HG02642 (cell line): ENCODE data around the gene ATP8B1.
"Not testable (repeated sequence)": the region's sequence is repeated elsewhere in the genome, so short reads cannot be mapped to it uniquely, and the experiment has no call there.

Source experiments
- ATAC-seq: cut with Tn5 transposase; IDR thresholded peaks from one replicate; pipeline ENCODE4 v1.9.1; 2021; ENCODE audit warnings: mild to moderate bottlenecking; ENCODE audit not compliant: unreplicated experiment, poor library complexity

The ATP8B1 gene

DNA sequence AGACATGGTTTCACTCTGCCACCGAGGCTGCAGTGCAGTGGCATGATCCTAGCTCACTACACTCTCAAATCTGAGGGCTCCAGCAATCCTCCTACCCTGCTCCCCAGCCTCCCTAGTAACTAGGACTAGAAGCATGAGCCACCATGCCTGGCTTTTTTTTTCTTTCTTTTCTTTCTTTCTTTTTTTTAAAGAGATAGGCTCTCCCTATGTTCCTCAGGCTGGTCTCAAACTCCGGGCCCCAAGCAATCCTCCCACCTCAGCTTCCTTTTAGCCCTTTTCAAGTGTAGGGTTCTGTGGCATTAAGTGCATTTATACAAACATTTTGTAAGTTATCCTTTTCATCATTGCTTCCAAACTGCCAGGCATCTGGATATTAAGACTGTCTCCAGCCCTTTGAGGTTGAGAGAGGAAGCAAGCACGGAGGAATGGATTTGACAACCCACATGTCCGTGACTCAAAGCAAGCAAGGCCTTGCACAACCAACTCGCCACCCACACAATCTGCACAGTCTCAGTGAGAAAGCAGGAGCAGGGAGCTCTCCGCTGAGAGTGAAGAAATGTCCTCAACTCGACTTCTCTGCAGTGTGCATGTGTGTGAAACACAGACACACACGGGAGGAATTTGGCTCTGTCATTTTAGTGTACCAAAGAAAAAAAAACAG is 65.6 kb downstream of the ATP8B1 start:
- ATAC-seq, result no peak

DNA sequence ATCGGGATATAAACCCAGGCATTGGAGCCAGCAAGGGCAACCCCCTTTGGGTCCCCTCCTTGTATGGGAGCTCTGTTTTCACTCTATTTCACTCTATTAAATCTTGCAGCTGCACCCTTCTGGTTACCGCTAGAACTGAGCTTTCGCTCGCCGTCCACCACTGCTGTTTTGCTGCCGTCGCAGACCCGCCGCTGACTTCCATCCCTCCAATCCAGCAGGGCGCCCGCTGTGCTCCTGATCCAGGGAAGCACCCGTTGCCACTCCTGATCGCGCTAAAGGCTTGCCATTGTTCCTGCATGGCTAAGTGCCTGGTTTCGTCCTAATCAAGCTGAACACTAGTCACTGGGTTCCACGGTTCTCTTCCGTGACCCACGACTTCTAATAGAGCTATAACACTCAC is 68.1 kb downstream of the ATP8B1 start:
- ATAC-seq, result not testable (repeated sequence)

DNA sequence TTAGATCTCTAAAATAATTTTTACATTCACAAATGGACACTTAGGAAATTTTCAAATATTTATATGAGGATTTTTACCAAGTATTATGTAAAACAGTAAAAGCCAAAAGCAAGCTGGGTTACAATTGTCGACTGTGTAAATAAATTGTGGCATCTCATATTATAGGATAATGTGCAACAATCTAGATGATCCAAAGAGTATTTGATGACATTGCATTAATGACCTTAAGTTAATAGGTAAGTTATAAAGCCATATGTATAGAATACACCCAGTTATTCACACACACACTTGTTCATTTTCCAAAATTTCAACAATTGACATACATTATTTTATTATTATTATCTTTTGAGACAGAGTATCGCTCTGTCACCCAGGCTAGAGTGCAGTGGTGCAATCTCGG is 69.3 kb downstream of the ATP8B1 start:
- ATAC-seq, result no peak

DNA sequence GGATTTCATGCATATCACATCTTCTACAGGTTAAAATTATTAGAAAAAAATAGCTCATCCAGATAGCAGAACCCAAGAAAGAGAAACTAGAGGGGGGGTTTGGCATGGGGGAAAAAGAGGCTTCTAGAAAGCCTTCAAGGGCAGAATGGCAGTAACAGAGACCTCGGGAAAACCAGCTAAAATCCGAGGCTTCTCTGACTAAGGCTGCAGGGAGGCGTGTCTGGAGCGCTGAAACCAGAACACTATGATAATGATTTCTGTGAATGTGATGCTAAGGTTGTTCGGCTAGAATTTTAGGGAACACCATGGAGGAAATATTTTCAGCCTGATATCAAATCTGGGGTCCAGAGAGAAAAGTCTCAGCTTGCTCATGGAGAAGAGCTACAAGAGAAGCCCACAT is 73.0 kb downstream of the ATP8B1 start:
- no peak for ATAC-seq

DNA sequence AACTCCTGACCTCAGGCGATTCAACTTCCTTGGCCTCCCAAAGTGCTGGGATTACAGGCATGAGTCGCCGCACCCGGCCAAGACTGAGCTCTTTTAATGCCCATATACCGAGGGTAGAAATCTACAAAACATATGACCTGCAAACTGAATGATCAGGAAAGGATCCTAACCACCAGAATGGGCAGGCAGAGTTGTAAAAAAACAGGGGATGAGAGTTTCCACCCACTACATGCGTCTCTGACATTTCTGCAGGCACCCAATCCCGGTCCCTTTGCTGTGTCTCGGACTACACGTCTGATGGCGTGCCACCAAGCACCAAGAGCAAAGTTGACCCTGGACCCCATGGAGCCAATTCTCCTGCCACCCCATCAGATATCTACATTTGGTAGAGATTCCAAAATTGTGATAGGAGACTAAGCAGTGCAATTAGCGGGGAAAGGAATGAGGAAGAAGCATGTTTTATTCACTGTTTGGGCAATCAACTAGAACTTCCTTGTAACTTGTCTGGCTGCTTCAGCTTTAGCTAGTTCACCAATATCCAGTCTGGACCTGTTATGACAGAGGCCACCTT is 74.1 kb downstream of the ATP8B1 start:
- no peak for ATAC-seq

DNA sequence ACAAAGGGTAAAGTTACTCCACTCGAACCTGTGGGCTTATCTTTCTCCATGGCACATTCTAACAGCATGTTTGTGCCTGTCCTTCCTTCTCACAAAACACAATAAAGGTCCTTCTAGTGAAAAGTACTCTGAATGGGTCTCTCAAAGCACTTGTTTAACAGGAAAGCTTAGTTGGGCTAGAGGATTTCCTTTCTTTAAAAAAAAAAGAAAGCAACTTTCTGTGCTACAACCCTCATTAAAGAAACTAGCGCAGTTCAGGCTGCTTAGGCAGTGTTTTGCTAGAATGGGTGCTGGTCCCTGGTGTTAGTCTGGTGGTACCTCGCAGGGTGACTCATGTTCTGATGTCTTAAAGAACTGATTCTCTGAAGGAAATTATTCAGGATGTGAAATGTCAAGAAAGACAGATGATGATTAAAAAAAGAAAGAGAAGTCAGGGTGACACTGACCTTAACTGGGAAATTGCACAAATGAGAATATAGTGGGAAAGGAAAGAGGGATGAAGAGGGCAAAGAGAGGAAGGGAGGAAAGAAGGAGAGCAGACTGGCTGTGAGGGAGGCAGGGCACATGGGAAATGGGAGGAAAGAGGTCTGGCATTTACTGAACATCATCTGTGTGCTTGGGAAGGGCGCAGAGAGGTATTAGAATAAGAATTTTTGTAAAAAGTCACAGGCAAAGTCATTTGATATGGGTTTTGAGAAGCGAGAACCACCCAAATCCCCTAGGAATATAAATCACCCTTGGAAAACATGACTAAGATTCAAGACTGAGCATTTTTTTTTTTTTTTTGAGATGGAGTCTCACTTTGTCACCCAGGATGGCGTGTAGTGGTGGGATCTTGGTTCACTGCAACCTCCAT is 74.9 kb downstream of the ATP8B1 start:
- ATAC-seq, result no peak

DNA sequence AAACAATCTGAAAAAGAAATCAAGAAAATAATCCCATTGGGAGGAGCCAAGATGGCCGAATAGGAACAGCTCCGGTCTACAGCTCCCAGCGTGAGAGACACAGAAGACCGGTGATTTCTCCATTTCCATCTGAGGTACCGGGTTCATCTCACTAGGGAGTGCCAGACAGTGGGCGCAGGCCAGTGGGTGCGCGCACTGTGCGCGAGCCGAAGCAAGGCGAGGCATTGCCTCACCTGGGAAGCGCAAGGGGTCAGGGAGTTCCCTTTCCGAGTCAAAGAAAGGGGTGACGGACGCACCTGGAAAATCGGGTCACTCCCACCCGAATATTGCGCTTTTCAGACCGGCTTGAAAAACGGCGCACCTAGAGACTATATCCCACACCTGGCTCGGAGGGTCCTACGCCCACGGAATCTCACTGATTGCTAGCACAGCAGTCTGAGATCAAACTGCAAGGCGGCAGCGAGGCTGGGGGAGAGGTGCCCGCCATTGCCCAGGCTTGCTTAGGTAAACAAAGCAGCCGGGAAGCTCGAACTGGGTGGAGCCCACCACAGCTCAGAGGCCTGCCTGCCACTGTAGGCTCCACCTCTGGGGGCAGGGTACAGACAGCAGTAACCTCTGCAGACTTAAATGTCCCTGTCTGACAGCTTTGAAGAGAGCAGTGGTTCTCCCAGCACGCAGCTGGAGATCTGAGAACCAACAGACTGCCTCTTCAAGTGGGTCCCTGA is 83.7 kb downstream of the ATP8B1 start:
- not testable (repeated sequence) for ATAC-seq

DNA sequence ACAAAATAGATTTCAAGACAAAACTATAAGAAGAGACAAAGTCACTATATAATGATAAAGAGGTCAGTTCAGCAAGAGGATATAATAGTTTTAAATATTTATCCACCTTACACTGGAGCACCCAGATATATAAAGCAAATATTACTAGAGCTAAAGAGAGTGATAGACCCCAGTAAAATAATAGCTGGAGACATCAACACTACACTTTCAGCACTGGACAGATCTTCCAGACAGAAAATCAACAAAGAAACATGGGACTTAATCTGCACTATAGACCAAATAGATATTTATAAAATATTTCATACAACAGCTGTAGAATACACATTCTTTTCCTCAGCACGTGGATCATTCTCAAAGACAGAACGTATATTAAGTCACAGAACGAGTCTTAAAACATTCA is 86.6 kb downstream of the ATP8B1 start:
- ATAC-seq, result no peak

DNA sequence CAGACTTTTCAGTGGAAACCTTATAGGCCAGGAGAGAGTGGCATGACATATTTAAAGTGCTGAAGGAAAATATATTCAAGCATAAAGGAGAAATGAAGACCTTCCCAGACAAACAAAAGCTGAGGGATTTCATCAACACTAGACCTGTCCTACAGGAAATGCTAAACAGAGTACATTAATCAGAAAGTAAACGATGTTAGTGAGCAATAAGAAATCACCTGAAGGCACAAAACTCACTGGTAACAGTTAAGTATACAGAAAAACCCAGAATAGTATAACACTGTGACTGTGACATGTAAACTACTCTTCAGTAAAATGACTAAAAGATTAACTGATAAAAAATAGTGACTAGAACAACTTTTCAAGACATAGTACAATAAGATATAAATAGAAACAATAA is 87.4 kb downstream of the ATP8B1 start:
- ATAC-seq, result no peak

DNA sequence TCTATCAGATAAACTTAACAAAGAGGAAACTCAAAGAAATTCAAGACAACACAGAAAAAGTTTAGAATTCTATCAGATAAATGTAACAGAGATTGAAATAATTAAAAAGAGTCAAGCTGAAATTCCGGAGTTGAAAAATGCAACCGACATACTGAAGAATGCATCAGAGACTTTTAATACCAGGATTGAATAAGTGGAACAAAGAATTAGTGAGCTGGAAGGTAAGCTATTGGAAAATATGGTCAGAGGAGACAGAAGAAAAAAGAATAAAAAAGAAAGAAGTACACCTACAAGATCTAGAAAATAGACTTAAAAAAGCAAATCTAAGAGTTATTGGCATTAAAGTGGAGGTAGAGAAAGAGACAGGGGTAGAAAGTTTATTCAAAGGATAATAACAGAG is 88.0 kb downstream of the ATP8B1 start:
- ATAC-seq, result no peak

DNA sequence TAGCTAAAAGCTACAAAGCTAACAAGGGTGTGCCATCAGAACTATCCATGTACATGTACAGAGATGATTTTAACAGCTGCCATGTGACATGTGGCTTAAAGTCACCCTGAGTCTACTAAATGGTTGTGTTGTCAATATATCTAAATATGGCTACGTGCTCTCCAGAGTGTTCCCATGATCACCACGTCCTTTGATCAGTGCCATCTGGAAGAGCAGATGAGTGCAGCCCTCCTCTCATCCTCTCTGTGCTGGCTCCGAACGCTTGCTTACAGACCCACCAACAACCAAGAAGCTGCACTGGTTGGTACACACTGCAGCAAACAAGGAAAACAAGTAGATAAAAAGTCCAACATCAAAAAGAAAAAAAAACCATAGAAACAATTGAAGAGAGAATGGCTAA is 92.9 kb downstream of the ATP8B1 start:
- no peak for ATAC-seq

DNA sequence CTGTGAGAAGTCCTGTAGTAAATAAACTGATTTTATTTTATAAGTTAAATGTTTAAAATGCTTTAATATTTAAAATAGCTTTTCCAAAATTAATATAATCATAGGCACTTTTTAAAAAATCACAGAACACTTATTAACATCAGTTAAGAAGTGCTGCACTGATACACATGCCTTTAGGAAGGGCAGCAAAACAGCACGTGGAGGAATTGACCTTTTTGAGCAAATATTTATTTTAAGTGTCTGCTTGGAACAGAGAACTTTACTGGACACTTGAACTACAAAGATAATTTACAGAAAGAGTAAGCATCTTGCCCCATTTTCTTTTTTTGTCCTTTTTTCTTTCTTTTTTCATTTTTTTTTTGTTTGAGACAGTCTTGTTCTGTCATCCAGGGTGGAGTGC is 93.8 kb downstream of the ATP8B1 start:
- no peak for ATAC-seq

DNA sequence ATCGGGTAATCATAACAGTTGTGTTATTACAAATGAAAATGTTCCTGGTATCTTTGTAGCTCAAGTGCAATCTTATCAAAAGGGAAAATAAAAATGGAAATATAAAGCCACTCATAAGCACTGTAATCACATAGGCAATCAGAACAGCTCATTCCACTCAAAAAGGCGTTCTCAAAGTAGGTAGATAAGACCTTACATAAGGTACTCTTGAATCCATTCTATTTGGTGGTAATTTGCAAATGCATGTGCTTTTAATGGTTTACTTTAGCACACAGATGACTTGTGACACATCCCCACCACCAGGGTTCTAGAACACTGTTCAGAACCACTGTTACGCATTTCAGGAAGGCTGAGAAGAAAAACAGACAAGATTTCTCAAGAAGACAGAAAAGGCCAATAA is 94.8 kb downstream of the ATP8B1 start:
- ATAC-seq, result no peak

DNA sequence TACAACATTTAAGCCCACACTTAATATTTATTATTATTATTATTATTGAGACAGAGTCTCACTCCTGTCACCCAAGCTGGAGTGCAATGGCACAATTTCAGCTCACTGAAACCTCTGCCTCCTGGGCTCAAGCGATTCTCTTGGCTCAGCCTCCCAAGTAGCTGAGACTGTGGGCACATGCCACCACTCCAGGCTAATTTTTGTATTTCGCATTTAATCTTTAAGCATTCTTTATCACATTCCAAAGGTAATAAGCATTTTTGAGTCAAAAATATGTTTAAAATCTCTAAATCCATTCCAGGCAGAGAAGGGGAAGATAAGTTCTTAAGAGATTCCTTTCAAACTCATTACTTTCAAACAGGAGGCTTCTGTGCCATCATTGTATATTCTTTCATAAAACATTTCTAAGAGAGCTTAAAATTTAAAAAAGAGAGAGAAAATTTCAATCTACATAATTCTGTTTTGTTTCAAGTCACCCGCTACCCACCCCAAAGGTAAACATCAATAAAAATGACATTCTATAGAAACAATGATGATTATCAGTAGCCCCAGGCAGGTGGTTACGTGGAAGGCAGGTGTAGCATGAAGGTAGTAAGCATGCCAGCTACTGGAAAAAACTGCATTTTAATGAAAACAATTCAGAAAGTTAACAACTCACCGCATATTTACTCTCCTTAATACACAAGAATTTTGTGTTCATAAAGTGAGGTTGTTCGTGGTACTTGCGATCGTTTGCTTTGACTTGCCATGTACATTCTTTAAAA is 97.1 kb downstream of the ATP8B1 start:
- no peak for ATAC-seq

DNA sequence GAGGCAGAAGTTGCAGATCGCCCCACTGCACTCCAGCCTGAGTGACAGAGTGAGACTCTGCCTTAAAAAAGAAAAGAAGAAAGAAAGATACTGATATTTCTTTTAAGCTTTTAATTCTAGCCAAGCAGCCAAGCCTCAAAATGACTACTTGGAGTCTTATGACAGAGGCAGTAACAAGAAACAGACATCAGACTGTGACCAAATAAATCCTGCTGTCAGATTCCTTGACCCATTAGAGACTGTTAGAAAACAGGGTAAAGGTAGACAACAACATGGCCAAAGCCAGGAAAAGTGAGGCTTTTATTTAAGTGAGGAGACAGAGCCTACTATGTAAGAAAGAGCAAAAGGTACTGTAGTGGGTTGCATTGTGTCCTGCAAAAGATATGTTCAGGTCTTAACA is 98.1 kb downstream of the ATP8B1 start:
- ATAC-seq, result no peak

DNA sequence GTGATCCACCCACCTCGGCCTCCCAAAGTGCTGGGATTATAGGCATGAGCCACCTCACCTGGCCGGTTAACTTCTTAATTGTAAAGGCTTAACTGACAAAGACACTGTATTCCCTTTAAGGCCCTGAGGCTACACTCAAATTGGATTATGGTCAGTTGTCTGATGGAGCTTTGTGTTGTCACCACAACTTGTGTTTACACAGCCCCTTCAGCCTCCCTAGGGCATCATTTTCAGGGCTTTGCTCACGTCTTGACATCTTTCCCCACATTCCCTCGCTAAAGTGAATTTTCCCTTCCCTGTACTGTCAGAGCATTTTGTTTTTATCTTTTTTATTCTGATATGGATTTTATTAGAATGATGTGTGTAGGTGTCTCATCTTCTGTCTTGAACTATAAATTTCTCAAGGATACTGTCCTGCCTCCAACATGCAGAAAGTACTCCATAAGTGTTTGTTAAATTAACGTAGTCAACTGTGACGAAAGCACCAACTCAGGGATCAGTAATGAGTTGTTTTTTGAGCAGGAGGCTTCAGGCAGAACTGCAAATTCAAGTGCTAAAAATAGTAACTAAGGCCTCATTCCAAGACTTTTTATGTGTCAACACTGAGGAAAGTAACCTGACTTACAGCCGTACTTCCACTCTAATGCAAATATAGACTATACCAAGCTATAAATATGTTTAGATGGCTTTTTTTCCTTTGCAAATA is 104.4 kb downstream of the ATP8B1 start:
- ATAC-seq, result no peak

DNA sequence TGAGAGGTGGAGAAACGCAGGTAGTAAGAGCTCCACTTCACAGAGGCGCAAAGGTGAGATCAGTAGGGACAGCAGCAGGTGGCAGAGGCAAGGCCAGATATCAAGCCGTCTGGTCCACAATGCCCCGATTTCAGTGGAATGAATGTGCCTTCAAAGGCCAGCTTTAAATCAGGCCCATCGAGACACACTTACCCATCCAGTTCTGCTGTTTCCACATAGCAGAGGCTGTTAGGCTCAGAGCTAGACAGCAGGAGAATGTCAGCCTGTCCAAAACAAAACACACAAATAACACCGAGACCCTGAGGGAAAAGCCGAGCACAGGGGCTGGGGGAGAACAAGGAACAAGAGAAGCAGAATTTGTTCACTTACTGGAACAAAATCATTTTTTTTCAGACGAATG is 105.7 kb downstream of the ATP8B1 start:
- ATAC-seq, result no peak

DNA sequence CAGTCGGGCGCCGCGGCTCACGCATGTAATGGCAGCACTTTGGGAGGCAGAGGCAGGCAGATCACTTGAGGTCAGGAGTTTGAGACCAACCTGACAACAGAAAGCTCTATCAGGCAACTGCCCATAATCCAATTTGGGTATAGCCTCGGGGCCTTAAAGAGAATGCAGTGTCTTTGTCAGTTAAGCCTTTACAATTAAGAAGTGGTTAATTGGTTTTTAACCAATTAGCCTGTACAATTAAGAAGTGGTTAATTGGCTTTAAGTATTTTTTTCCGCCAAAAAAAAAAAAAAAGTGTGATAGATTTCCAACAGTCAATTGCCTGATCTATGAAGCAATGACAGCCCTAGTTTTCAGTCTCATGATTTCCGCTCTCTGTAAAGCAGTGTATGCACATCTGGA is 106.8 kb downstream of the ATP8B1 start:
- no peak for ATAC-seq

DNA sequence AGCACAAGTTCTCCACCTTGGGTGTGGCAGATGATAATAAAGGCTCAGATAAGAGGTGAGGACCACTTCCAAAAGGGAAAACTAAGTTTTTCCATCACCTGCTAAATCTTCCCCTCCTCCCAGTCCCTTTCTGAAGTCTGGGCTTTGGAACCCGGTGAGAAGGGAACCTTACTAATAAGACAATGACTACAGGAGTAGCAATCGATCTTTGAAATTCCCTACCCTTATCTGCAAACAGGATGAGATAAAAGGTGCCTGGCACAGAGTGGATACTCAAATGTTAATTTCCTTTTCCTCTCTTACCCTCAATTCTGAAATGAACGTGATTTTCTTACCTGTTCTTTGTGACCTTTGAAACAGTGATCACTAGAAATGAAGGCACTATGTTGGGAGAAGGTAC is 111.8 kb downstream of the ATP8B1 start:
- ATAC-seq, result no peak

DNA sequence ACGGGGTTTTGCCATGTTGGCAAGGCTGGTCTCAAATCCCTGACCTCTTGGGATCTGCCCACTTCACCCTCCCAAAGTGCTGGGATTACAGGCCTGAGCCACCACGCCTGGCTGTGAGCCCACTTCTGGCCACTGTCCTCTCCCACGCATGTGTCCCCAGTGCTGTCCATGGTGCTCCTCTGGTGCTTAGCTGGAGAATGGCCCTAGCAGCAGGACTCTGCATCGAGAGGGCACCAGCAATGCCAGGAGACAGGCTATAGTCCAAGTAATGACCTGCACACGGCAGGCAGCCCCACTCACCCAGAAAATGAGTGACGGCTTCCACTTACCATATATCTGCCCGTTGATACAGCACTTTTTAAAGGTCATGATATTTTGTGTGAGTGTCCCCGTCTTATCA is 115.1 kb downstream of the ATP8B1 start:
- ATAC-seq, result no peak
